Mammary epithelial cell (primary cell): ENCODE measurements around the gene PGBD1.

Experiments used
- EZH2 ChIP-seq: IDR thresholded peaks from 2 replicates; pipeline ENCODE4 v1.6.1; 2012; ENCODE audit warnings: low read length, inconsistent platforms, borderline replicate concordance
- TF ChIP-seq, protein P1 (sequence below), 2 donors: IDR thresholded peaks in 1 of 2; conservative IDR thresholded peaks in 1 of 2; 2 replicates each; pipeline ENCODE4 v1.5.1; 2011 to 2012; ENCODE audit warnings: inconsistent platforms in 2 of 2, low read length in 2 of 2, mild to moderate bottlenecking in 2 of 2, control low read depth in 1 of 2, low read depth in 1 of 2; ENCODE audit not compliant: insufficient read depth in 1 of 2; ENCODE audit errors: extremely low read depth in 1 of 2

- no peak for TF ChIP-seq EZH2
- TF ChIP-seq, protein P1, sequence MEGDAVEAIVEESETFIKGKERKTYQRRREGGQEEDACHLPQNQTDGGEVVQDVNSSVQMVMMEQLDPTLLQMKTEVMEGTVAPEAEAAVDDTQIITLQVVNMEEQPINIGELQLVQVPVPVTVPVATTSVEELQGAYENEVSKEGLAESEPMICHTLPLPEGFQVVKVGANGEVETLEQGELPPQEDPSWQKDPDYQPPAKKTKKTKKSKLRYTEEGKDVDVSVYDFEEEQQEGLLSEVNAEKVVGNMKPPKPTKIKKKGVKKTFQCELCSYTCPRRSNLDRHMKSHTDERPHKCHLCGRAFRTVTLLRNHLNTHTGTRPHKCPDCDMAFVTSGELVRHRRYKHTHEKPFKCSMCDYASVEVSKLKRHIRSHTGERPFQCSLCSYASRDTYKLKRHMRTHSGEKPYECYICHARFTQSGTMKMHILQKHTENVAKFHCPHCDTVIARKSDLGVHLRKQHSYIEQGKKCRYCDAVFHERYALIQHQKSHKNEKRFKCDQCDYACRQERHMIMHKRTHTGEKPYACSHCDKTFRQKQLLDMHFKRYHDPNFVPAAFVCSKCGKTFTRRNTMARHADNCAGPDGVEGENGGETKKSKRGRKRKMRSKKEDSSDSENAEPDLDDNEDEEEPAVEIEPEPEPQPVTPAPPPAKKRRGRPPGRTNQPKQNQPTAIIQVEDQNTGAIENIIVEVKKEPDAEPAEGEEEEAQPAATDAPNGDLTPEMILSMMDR (conservative IDR thresholded peaks at IDR 0.05 in 1 of 2, IDR thresholded peaks at IDR 0.05 in 1 of 2; ENCODE audit: extremely low read depth in 1 of 2, insufficient read depth in 1 of 2, low read depth in 1 of 2, low read length in 2 of 2), result no peak
Observed at GRCh38 chr6:28345201-28345600, 63.8 kb downstream of the PGBD1 start.
